CD14-positive monocyte (primary cell): ENCODE results near the gene KSR2. TPM values are rescaled to one million over a fixed set of nuclear protein-coding genes. Genes with fewer than 3 reads are reported as not detected.

Experiments
- DNase-seq, 3 donors: peaks; one replicate each; pipeline ENCODE4 v3.0.0-alpha.2; 2011 to 2022
- H2AFZ ChIP-seq: 2 replicates; pipeline ENCODE4 v1.6.0; 2012; ENCODE audit warnings: mild to moderate bottlenecking, low read depth, low read length, inconsistent platforms; ENCODE audit not compliant: insufficient read depth, poor library complexity, severe bottlenecking
- H3K27ac ChIP-seq, 2 donors: 1 replicate in 1 of 2; 2 replicates in 1 of 2; pipeline ENCODE4 v1.5.1; 2012 to 2013; ENCODE audit warnings: low read length in 2 of 2, control low read depth in 1 of 2, inconsistent platforms in 1 of 2, low read depth in 1 of 2, mild to moderate bottlenecking in 1 of 2
- H3K27me3 ChIP-seq, 2 donors: one replicate each; pipeline versions ENCODE4 v1.6.0 to v1.6.1; 2011 to 2013; ENCODE audit warnings: low read length in 2 of 2; ENCODE audit not compliant: control insufficient read depth in 2 of 2, insufficient read depth in 2 of 2
- H3K36me3 ChIP-seq, 2 donors: replicated peaks in 1 of 2; 1 replicate in 1 of 2; 2 replicates in 1 of 2; pipeline versions ENCODE4 v1.5.1 to v1.6.1; 2012 to 2013; ENCODE audit warnings: low read length in 2 of 2, control low read depth in 1 of 2, inconsistent platforms in 1 of 2, mild to moderate bottlenecking in 1 of 2; ENCODE audit not compliant: insufficient read depth in 2 of 2, control insufficient read depth in 1 of 2
- H3K4me1 ChIP-seq, 2 donors: 1 replicate in 1 of 2; 2 replicates in 1 of 2; pipeline versions ENCODE4 v1.5.1 to v1.6.1; 2012 to 2013; ENCODE audit warnings: low read length in 2 of 2, control low read depth in 1 of 2, inconsistent platforms in 1 of 2, mild to moderate bottlenecking in 1 of 2, moderate library complexity in 1 of 2; ENCODE audit not compliant: insufficient read depth in 2 of 2, control insufficient read depth in 1 of 2
- H3K4me2 ChIP-seq: replicated peaks from 2 replicates; pipeline ENCODE3; 2012; ENCODE audit warnings: low read length, moderate library complexity, mild to moderate bottlenecking; ENCODE audit not compliant: poor library complexity, severe bottlenecking; ENCODE audit errors: extremely low read depth
- H3K4me3 ChIP-seq, 3 experiments: fragments of 200-600 bp in 1 of 3; sonication (generic) in 1 of 3; replicated peaks in 1 of 3; 1 replicate in 2 of 3; 2 replicates in 1 of 3; pipeline ENCODE4 v1.5.1; 2011 to 2013; ENCODE audit warnings: low read length in 3 of 3, mild to moderate bottlenecking in 3 of 3, control low read depth in 2 of 3, low read depth in 2 of 3, inconsistent platforms in 1 of 3, moderate library complexity in 1 of 3
- H3K79me2 ChIP-seq: 2 replicates; pipeline ENCODE4 v1.6.0; 2012; ENCODE audit warnings: mild to moderate bottlenecking, control low read depth, inconsistent platforms, low read length, moderate library complexity; ENCODE audit not compliant: insufficient read depth
- H3K9ac ChIP-seq: 2 replicates; pipeline ENCODE4 v1.6.0; 2017; ENCODE audit warnings: low read length, mild to moderate bottlenecking; ENCODE audit not compliant: insufficient read depth, poor library complexity, severe bottlenecking
- H3K9me3 ChIP-seq, 2 donors: replicated peaks in 1 of 2; 1 replicate in 1 of 2; 2 replicates in 1 of 2; pipeline versions ENCODE4 v1.5.1 to v1.6.1; 2012 to 2013; ENCODE audit warnings: low read length in 2 of 2, control low read depth in 1 of 2; ENCODE audit not compliant: control insufficient read depth in 1 of 2, insufficient read depth in 1 of 2
- H4K20me1 ChIP-seq: 2 replicates; pipeline ENCODE4 v1.6.0; 2012; ENCODE audit warnings: mild to moderate bottlenecking, low read length, control low read depth, moderate library complexity; ENCODE audit not compliant: insufficient read depth
- H3K27ac Mint-ChIP-seq, 7 donors: one replicate each; pipeline ENCODE4 v1.8.0; 2020; ENCODE audit warnings: mild to moderate bottlenecking in 7 of 7, mixed read lengths in 7 of 7, moderate library complexity in 6 of 7, inconsistent platforms in 2 of 7
- H3K27me3 Mint-ChIP-seq, 3 donors: one replicate each; pipeline ENCODE4 v1.8.0; 2021 to 2022; ENCODE audit warnings: low read depth in 3 of 3, mild to moderate bottlenecking in 3 of 3, mixed read lengths in 3 of 3, moderate library complexity in 3 of 3, inconsistent platforms in 1 of 3
- H3K36me3 Mint-ChIP-seq, 2 donors: one replicate each; pipeline ENCODE4 v1.8.0; 2020; ENCODE audit warnings: mixed read lengths in 2 of 2, inconsistent platforms in 1 of 2, mild to moderate bottlenecking in 1 of 2
- H3K4me1 Mint-ChIP-seq: one replicate; pipeline ENCODE4 v1.8.0; 2020; ENCODE audit warnings: mild to moderate bottlenecking, mixed read lengths
- H3K4me3 Mint-ChIP-seq, 2 donors: one replicate each; pipeline ENCODE4 v1.8.0; 2020; ENCODE audit warnings: mild to moderate bottlenecking in 2 of 2, mixed read lengths in 2 of 2, moderate library complexity in 1 of 2
- H3K9me3 Mint-ChIP-seq, 7 donors: one replicate each; pipeline ENCODE4 v1.8.0; 2020 to 2022; ENCODE audit warnings: mixed read lengths in 7 of 7, mild to moderate bottlenecking in 6 of 7, moderate library complexity in 6 of 7, inconsistent platforms in 2 of 7
- WGBS: methylation state at CpG from one replicate; pipeline ENCODE4 v1.1.5; 2013; ENCODE audit warnings: missing lambda C conversion rate; ENCODE audit not compliant: insufficient coverage; 5-methylcytosine and 5-hydroxymethylcytosine counted together
- intact Hi-C, 2 donors: fragments of 100-400 bp; cut with micrococcal nuclease; formaldehyde crosslinking; loops; one replicate each; pipeline versions ENCODE4 v1.15.0 to v1.15.1; 2023
- polyA plus RNA-seq, 3 donors: library from polyadenylated mRNA; depleted of rRNA in 1 of 3; unstranded in 2 of 3; stranded (reverse) in 1 of 3; fragments of 300-500 nt in 2 of 3; fragments of >200 nt in 1 of 3; fragmentation: Illumina TruSeq in 2 of 3; gene quantifications; 1 replicate in 2 of 3; 2 replicates in 1 of 3; pipeline ENCODE4 v1.2.3, GENCODE V29; 2012 to 2021
- TF ChIP-seq, protein P1 (sequence below): fragments of 200-600 bp; IDR thresholded peaks from one replicate; pipeline ENCODE4 v1.8.0; 2022; ENCODE audit warnings: antibody characterized with exemption, mild to moderate bottlenecking

KSR2 gene
- polyA plus RNA-seq, 3 donors, result not detected

DNA sequence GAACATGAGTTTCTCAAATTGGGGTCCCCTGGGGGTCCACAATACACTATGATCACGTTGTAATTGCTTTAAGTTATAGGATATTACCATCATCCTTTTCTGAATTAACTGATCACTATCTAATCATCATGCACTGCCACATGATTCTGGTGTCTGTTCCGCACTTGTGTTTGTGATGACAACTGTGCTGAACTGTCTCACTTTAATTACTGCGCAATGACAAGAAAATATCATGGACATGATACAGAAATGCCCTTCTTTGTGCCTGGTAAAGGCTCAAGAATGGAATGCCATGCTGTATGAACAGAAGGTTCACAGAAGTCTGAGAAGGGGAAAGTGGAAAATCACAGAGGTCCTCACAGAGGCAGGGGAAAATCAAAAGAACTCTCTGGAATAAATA, 541.6 kb downstream of the KSR2 start:
- H3K4me1 Mint-ChIP-seq, result no peaks in the 10 kb centered on the region
- TF ChIP-seq, protein P1, sequence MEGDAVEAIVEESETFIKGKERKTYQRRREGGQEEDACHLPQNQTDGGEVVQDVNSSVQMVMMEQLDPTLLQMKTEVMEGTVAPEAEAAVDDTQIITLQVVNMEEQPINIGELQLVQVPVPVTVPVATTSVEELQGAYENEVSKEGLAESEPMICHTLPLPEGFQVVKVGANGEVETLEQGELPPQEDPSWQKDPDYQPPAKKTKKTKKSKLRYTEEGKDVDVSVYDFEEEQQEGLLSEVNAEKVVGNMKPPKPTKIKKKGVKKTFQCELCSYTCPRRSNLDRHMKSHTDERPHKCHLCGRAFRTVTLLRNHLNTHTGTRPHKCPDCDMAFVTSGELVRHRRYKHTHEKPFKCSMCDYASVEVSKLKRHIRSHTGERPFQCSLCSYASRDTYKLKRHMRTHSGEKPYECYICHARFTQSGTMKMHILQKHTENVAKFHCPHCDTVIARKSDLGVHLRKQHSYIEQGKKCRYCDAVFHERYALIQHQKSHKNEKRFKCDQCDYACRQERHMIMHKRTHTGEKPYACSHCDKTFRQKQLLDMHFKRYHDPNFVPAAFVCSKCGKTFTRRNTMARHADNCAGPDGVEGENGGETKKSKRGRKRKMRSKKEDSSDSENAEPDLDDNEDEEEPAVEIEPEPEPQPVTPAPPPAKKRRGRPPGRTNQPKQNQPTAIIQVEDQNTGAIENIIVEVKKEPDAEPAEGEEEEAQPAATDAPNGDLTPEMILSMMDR, result no peak
- H3K9ac ChIP-seq, result no peak overlapping the region
- no peak overlapping the region for H2AFZ ChIP-seq
- peaks cover 3 to 9% (median 8%) of the 10 kb centered on the region in 3 donors for H3K27me3 Mint-ChIP-seq
- H3K27me3 ChIP-seq, result no peaks in the 10 kb centered on the region
- H3K36me3 Mint-ChIP-seq, result no peaks in the 10 kb centered on the region
- no peaks in the 10 kb centered on the region for H3K36me3 ChIP-seq
- no peak overlapping the region for H3K27ac Mint-ChIP-seq
- no peaks in the 10 kb centered on the region for H3K79me2 ChIP-seq
- H4K20me1 ChIP-seq, result no peaks in the 10 kb centered on the region
- no peak overlapping the region for H3K4me3 Mint-ChIP-seq
- peaks cover 0 to 7% (median 4%) of the 10 kb centered on the region in 7 donors for H3K9me3 Mint-ChIP-seq
- no peaks in the 10 kb centered on the region for H3K4me1 ChIP-seq
- WGBS, result 100% methylated on average over 1 of the region's 3 CpGs
- intact Hi-C loops, result no loop called here
- H3K27ac ChIP-seq, result no peak overlapping the region
- H3K4me2 ChIP-seq, result no peak overlapping the region
- no peak overlapping the region for H3K4me3 ChIP-seq
- DNase-seq, result no peak
- no peaks in the 10 kb centered on the region for H3K9me3 ChIP-seq

DNA sequence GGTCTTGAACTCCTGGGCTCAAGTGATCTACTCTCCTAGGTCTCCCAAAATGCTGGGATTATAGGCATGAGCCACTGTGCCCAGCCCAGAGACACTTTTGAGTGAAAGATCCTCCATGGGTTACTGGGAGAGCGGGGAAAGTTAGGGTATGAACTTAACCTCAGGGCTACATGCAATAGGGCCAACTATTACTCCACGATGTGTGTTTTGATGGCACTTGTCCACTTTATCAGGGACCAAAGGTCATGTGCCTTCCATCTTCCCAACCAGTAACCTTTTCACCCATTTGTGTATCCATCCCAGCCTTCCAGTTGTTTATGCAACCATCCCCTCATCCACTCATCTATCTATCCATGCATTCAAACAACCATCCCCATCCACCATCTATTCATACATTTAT, 546.8 kb downstream of the KSR2 start:
- no peaks in the 10 kb centered on the region for H3K27me3 ChIP-seq
- no peaks in the 10 kb centered on the region for H3K79me2 ChIP-seq
- TF ChIP-seq, protein P1, result no peak
- Mint-ChIP-seq H3K36me3 (no peaks in the 10 kb centered on the region), H3K4me3 (no peak overlapping the region), H3K9me3 (peaks cover 0 to 14% (median 7%) of the 10 kb centered on the region in 7 donors), H3K27me3 (peaks cover 3 to 15% (median 11%) of the 10 kb centered on the region in 3 donors), H3K4me1 (no peaks in the 10 kb centered on the region), H3K27ac (no peak overlapping the region)
- H3K4me3 ChIP-seq, result no peak overlapping the region
- H3K36me3 ChIP-seq, result no peaks in the 10 kb centered on the region
- H3K27ac ChIP-seq, result no peak overlapping the region
- no peak overlapping the region for H3K4me2 ChIP-seq
- intact Hi-C loops, result no loop called here
- H3K9me3 ChIP-seq, result no peaks in the 10 kb centered on the region
- DNase-seq, result no peak
- H3K4me1 ChIP-seq, result no peaks in the 10 kb centered on the region
- WGBS, result 92% methylated on average over 2 of the region's 2 CpGs
- no peak overlapping the region for H2AFZ ChIP-seq
- H3K9ac ChIP-seq, result no peak overlapping the region
- H4K20me1 ChIP-seq, result no peaks in the 10 kb centered on the region
